Natural killer cell (primary cell): ENCODE data around the gene UNC5B. TPM values are rescaled to one million over a fixed set of nuclear protein-coding genes. Genes with fewer than 3 reads are reported as not detected.

ENCODE experiments used
- ATAC-seq, 3 donors: fragments of 150-1000 bp in 2 of 3; fragments of 200-7000 bp in 1 of 3; cut with Tn5 transposase; 1 replicate in 1 of 3; 2 replicates in 2 of 3; pipeline ENCODE4 v1.10.0; 2021; ENCODE audit warnings: mild to moderate bottlenecking in 2 of 3, moderate library complexity in 2 of 3
- DNase-seq, 2 donors: peaks; one replicate each; pipeline versions ENCODE4 v3.0.0 to v3.0.0-alpha.2; 2013 to 2021; ENCODE audit warnings: mixed read lengths in 1 of 2
- H3K27ac ChIP-seq: one replicate; pipeline ENCODE4 v1.5.1; 2013; ENCODE audit warnings: mild to moderate bottlenecking, low read length
- H3K27me3 ChIP-seq: one replicate; pipeline ENCODE4 v1.6.1; 2013; ENCODE audit warnings: low read length; ENCODE audit not compliant: control insufficient read depth, insufficient read depth
- H3K36me3 ChIP-seq: one replicate; pipeline ENCODE4 v1.6.1; 2013; ENCODE audit warnings: low read length; ENCODE audit not compliant: control insufficient read depth, insufficient read depth
- H3K4me1 ChIP-seq: one replicate; pipeline ENCODE4 v1.6.1; 2013; ENCODE audit warnings: low read length; ENCODE audit not compliant: control insufficient read depth, insufficient read depth
- H3K4me3 ChIP-seq: one replicate; pipeline ENCODE4 v1.5.1; 2013; ENCODE audit warnings: low read length
- H3K9me3 ChIP-seq: one replicate; pipeline ENCODE4 v1.6.1; 2013; ENCODE audit warnings: low read length; ENCODE audit not compliant: control insufficient read depth, insufficient read depth
- H3K27ac Mint-ChIP-seq, 2 donors: one replicate each; pipeline ENCODE4 v1.8.0; 2022; ENCODE audit warnings: mild to moderate bottlenecking in 2 of 2, mixed read lengths in 2 of 2, moderate library complexity in 1 of 2
- H3K27me3 Mint-ChIP-seq, 2 donors: one replicate each; pipeline ENCODE4 v1.8.0; 2022; ENCODE audit warnings: low read depth in 2 of 2, mixed read lengths in 2 of 2
- H3K36me3 Mint-ChIP-seq: one replicate; pipeline ENCODE4 v1.8.0; 2022; ENCODE audit warnings: mixed read lengths
- H3K4me1 Mint-ChIP-seq, 2 donors: one replicate each; pipeline ENCODE4 v1.8.0; 2022; ENCODE audit warnings: mixed read lengths in 2 of 2
- H3K4me3 Mint-ChIP-seq: one replicate; pipeline ENCODE4 v1.8.0; 2022; ENCODE audit warnings: mild to moderate bottlenecking, moderate library complexity, mixed read lengths
- H3K9me3 Mint-ChIP-seq, 2 donors: one replicate each; pipeline ENCODE4 v1.8.0; 2022; ENCODE audit warnings: mixed read lengths in 2 of 2
- CTCF ChIP-seq: fragments of 200-600 bp; IDR thresholded peaks from one replicate; pipeline ENCODE4 v1.8.0; 2022; ENCODE audit warnings: antibody characterized with exemption
- WGBS: methylation state at CpG from one replicate; pipeline ENCODE4 v1.1.7; 2013; ENCODE audit warnings: missing lambda C conversion rate; ENCODE audit not compliant: insufficient coverage; 5-methylcytosine and 5-hydroxymethylcytosine counted together
- intact Hi-C: fragments of 100-400 bp; cut with micrococcal nuclease; formaldehyde crosslinking; loops from one replicate; pipeline ENCODE4 v1.14.2; 2022
- total RNA-seq, 4 donors: library from RNA; stranded (reverse); fragments of 120-200 nt in 1 of 4; gene quantifications; one replicate each; pipeline versions ENCODE4 v1.2.3 to v1.2.4, GENCODE V29; 2013 to 2022

The UNC5B gene
- total RNA-seq, 3 donors from 2014 or later (not counting 1 experiment from before 2014, with no cell fraction given): 0.09 to 0.65 (median 0.09) TPM

DNA sequence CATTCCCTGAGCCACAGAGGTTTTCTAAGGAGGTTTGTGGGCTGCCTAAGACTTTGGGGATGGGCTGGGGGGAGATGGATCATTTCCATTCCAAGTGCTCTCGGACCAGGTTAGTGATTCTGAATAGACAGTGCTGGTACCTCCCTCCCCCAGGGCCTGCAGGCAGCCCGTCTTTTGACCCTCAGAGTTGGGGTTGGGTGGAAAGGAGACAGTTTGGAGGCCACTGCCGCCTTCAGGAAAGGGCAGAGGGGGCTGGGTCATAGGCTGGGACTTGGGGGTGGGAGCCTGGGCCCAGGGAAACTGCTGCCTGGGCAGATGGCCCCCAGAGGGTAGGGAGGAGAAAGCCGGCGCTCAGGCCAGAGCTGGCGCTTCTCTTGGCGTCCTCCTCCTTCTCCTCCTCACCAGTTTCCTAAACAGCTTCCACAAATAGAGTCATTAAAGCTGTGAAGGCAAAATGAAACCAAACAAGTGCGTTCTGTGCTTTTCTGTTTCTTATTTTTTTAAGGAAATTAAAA, 4.4 kb downstream of the UNC5B start:
- Histone ChIP-seq H3K36me3 (no peaks in the 10 kb centered on the region), H3K9me3 (no peaks in the 10 kb centered on the region), H3K27me3 (peaks cover 9% of the 10 kb centered on the region), H3K4me1 (peaks cover 28% of the 10 kb centered on the region), H3K27ac (no peak overlapping the region), H3K4me3 (peak overlapping the region; percentile 19)
- DNase-seq (no peak), ATAC-seq (no peak)
- H3K36me3 Mint-ChIP-seq: no peaks in the 10 kb centered on the region
- H3K27me3 Mint-ChIP-seq: peaks cover 21 to 38% of the 10 kb centered on the region in 2 donors
- no peak for TF ChIP-seq CTCF
- no peak overlapping the region for H3K27ac Mint-ChIP-seq
- H3K9me3 Mint-ChIP-seq: no peaks in the 10 kb centered on the region
- peaks cover 0 to 12% of the 10 kb centered on the region in 2 donors for H3K4me1 Mint-ChIP-seq
- 92% methylated on average over 3 of the region's 8 CpGs for WGBS
- H3K4me3 Mint-ChIP-seq: peak overlapping the region; percentile 42
- intact Hi-C loops: no loop called here

- Histone ChIP-seq H3K9me3 (no peaks in the 10 kb centered on the region), H3K4me3 (peak overlapping the region; percentile 19), H3K27me3 (peaks cover 7% of the 10 kb centered on the region), H3K36me3 (no peaks in the 10 kb centered on the region), H3K4me1 (peaks cover 25% of the 10 kb centered on the region), H3K27ac (no peak overlapping the region)
- intact Hi-C loops: no loop called here
- TF ChIP-seq CTCF: no peak
- H3K9me3 Mint-ChIP-seq: no peaks in the 10 kb centered on the region
- H3K27me3 Mint-ChIP-seq: peaks cover 18 to 36% of the 10 kb centered on the region in 2 donors
- no peak overlapping the region for H3K27ac Mint-ChIP-seq
- WGBS: 3% methylated on average over 56 of the region's 57 CpGs
- peak overlapping the region; percentile 49 for H3K4me3 Mint-ChIP-seq
- no peaks in the 10 kb centered on the region for H3K36me3 Mint-ChIP-seq
- peaks cover 0 to 12% of the 10 kb centered on the region in 2 donors for H3K4me1 Mint-ChIP-seq
- no peak for DNase-seq
- ATAC-seq: peak; percentile 42 to 68 (median 47)
These were observed 5.1 kb downstream of the UNC5B start for GRCh38 chr10:71217266-71218045.

- Histone ChIP-seq H3K4me1 (peaks cover 21% of the 10 kb centered on the region), H3K27ac (no peak overlapping the region), H3K36me3 (no peaks in the 10 kb centered on the region), H3K27me3 (peaks cover 7% of the 10 kb centered on the region), H3K4me3 (no peak overlapping the region), H3K9me3 (no peaks in the 10 kb centered on the region)
- no peak for DNase-seq
- no peaks in the 10 kb centered on the region for H3K36me3 Mint-ChIP-seq
- TF ChIP-seq CTCF: no peak
- intact Hi-C loops: no loop called here
- peak overlapping the region; percentile 49 for H3K4me3 Mint-ChIP-seq
- no peaks in the 10 kb centered on the region for H3K9me3 Mint-ChIP-seq
- H3K27ac Mint-ChIP-seq: no peak overlapping the region
- WGBS: 62% methylated on average over 4 of the region's 4 CpGs
- no peak for ATAC-seq
- peaks cover 17 to 36% of the 10 kb centered on the region in 2 donors for H3K27me3 Mint-ChIP-seq
- peaks cover 0 to 10% of the 10 kb centered on the region in 2 donors for H3K4me1 Mint-ChIP-seq
These were observed 5.8 kb downstream of the UNC5B start for GRCh38 chr10:71218046-71218650.
